Muscle layer of colon (tissue), 2 donors: Measurements from ENCODE around the gene GBX2.

ENCODE experiments used
- H3K27ac ChIP-seq: one replicate; pipeline ENCODE4 v1.7.0; 2013; ENCODE audit warnings: low read depth, mild to moderate bottlenecking, low read length, moderate library complexity
- H3K27me3 ChIP-seq, 2 donors: one replicate each; pipeline ENCODE4 v1.7.0; 2013; ENCODE audit warnings: low read length in 2 of 2, mild to moderate bottlenecking in 2 of 2; ENCODE audit not compliant: insufficient read depth in 2 of 2, control insufficient read depth in 1 of 2
- H3K36me3 ChIP-seq: one replicate; pipeline ENCODE4 v1.7.0; 2013; ENCODE audit warnings: mild to moderate bottlenecking, low read length; ENCODE audit not compliant: insufficient read depth
- H3K4me1 ChIP-seq: one replicate; pipeline ENCODE4 v1.7.0; 2013; ENCODE audit warnings: mild to moderate bottlenecking, low read length; ENCODE audit not compliant: insufficient read depth
- H3K4me3 ChIP-seq, 2 donors: one replicate each; pipeline ENCODE4 v1.7.0; 2013; ENCODE audit warnings: low read length in 2 of 2, low read depth in 1 of 2, mild to moderate bottlenecking in 1 of 2, moderate library complexity in 1 of 2
- H3K9ac ChIP-seq: one replicate; pipeline ENCODE4 v1.7.0; 2013; ENCODE audit warnings: low read length
- H3K9me3 ChIP-seq: one replicate; pipeline ENCODE4 v1.7.0; 2013; ENCODE audit warnings: mild to moderate bottlenecking, low read length
- donor health status: abdominal sarcoma.
- donor health status: Adenocarcinoma of cecum.

GBX2 gene

GRCh38 chr2:236180076-236180816 is 12.1 kb upstream of the GBX2 start:
- Histone ChIP-seq H3K9ac (no peak overlapping the region), H3K36me3 (no peaks in the 10 kb centered on the region), H3K4me3 (no peak overlapping the region), H3K4me1 (peaks cover 12% of the 10 kb centered on the region), H3K27ac (no peak overlapping the region), H3K27me3 (peaks cover 53 to 54% of the 10 kb centered on the region in 2 donors), H3K9me3 (peaks cover 3% of the 10 kb centered on the region)

GRCh38 chr2:236179236-236180075 is 11.3 kb upstream of the GBX2 start:
- Histone ChIP-seq H3K4me3 (no peak overlapping the region), H3K27ac (no peak overlapping the region), H3K9ac (no peak overlapping the region), H3K27me3 (peaks cover 61 to 62% of the 10 kb centered on the region in 2 donors), H3K9me3 (no peaks in the 10 kb centered on the region), H3K4me1 (peaks cover 12% of the 10 kb centered on the region), H3K36me3 (no peaks in the 10 kb centered on the region)

DNA sequence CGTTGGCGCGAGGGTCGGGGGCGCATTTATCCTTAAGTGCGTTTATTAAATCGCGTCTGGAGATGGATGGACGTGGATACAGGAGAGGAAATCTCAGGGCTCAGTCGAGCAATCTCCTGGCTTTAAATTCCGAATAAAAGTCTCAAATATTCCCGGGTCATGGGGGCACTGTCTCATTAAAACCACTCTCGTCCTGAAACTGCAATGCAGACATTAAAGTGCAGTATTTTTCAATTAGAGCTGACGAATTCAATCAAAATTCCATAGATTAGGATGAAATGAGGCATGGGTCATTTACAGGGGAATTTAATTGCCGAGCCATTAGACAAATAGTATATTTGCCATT is 10.7 kb upstream of the GBX2 start:
- no peaks in the 10 kb centered on the region for H3K9me3 ChIP-seq
- peaks cover 12% of the 10 kb centered on the region for H3K4me1 ChIP-seq
- no peaks in the 10 kb centered on the region for H3K36me3 ChIP-seq
- H3K27me3 ChIP-seq, result peaks cover 67 to 68% of the 10 kb centered on the region in 2 donors
- H3K9ac ChIP-seq, result no peak overlapping the region
- no peak overlapping the region for H3K27ac ChIP-seq
- H3K4me3 ChIP-seq, result no peak overlapping the region

GRCh38 chr2:236177967-236178889 is 10.0 kb upstream of the GBX2 start:
- no peaks in the 10 kb centered on the region for H3K36me3 ChIP-seq
- H3K27me3 ChIP-seq, result peaks cover 73 to 74% of the 10 kb centered on the region in 2 donors
- peaks cover 12% of the 10 kb centered on the region for H3K4me1 ChIP-seq
- H3K9ac ChIP-seq, result no peak overlapping the region
- H3K4me3 ChIP-seq, result peak overlapping the region; percentile 5 to 32
- H3K9me3 ChIP-seq, result no peaks in the 10 kb centered on the region
- H3K27ac ChIP-seq, result no peak overlapping the region

DNA sequence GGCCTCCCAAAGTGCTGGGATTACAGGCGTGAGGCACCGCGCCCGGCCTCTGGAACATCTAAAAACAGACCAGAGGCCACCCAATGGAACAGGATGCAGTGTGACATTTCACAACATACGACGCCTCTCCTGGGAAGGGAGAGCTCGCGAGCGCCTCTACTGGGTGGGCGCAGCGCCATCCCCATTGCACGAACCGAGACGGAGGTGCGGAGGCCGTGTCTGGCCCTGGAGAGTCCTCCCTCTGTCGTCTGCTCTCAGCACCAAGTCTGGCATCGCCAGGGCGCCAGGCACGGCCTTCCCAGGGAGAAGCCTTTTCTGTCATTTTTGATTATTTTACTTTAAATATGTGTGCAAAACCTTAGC is 9.4 kb upstream of the GBX2 start:
- Histone ChIP-seq H3K27me3 (peaks cover 79 to 80% of the 10 kb centered on the region in 2 donors), H3K27ac (no peak overlapping the region), H3K4me1 (peaks cover 13% of the 10 kb centered on the region), H3K4me3 (peak overlapping the region in 1 of 2 donors; percentile 32), H3K36me3 (no peaks in the 10 kb centered on the region), H3K9me3 (no peaks in the 10 kb centered on the region), H3K9ac (no peak overlapping the region)

DNA sequence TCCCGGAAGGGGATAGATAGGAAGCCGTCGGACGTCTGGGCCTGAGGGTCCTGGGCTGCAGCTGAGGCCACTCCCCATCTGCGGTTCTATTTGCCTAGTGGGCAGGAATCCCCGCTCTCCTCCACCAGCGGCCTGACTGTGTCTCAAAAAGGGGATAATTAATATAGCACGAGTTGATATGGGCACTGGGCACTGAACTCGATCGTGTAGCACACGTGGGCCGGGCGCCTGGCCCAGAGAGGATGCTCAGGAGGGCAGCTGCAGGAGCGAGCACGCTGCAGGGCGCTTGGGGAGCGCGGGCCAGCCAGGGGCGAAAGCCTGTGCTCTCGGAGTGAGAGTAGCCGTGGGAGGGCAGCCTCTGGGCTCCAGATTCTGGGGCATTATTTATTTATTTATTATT is 8.8 kb upstream of the GBX2 start:
- Histone ChIP-seq H3K4me3 (no peak overlapping the region), H3K9me3 (no peaks in the 10 kb centered on the region), H3K27ac (no peak overlapping the region), H3K27me3 (peaks cover 85 to 86% of the 10 kb centered on the region in 2 donors), H3K36me3 (no peaks in the 10 kb centered on the region), H3K4me1 (peaks cover 18% of the 10 kb centered on the region), H3K9ac (no peak overlapping the region)

DNA sequence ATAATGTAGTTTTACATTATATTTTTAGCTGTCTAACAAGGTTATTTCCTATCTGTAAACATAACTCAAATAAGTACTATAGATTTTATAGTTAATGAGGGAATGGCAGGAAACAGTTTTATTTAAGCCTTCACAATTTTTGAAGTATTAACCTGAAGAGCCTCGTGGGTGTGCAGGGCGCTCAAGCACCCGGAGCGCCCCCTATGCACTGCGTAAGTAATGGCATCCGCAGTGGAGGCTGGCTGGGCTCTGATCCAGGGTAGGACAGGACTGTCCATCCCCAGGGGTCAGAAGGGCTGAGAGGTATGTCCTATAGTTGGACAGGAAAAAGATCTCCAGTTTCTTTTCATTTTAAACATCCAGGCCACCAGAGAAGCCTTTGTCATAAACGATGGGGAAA is 8.2 kb upstream of the GBX2 start:
- H3K4me3 ChIP-seq, result no peak overlapping the region
- H3K9ac ChIP-seq, result no peak overlapping the region
- peaks cover 18% of the 10 kb centered on the region for H3K4me1 ChIP-seq
- no peaks in the 10 kb centered on the region for H3K9me3 ChIP-seq
- no peaks in the 10 kb centered on the region for H3K36me3 ChIP-seq
- H3K27me3 ChIP-seq, result peaks cover 90 to 92% of the 10 kb centered on the region in 2 donors
- H3K27ac ChIP-seq, result no peak overlapping the region

DNA sequence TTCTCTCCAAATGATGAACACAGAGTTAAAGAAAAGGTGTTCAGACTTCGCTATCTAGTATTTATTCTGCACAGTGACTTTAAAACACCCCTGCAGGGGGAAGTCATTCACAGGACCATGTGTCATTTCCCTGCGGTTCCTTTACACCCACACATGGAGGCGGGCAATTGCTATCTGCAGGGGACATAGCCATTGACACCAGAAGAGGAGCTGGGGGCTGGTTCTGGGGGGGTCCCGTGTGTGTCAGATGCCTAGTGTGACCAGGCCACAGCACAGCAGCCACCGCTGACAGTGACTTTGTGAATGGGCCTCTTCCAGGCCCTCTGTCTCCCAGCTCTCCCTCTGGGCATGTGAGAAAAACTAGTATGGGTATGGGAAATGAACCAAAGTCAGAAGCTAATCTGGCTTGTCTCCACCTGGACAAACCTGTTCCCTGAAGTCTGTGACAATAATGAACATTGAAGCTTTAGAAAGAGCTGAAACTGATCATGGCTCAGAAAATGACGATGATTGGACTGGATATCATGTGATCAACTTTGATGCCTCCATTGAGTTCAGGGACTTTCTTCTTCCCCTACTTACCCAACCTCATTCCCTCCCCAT is 7.5 kb upstream of the GBX2 start:
- H3K4me1 ChIP-seq, result peaks cover 18% of the 10 kb centered on the region
- peaks cover 91 to 99% of the 10 kb centered on the region in 2 donors for H3K27me3 ChIP-seq
- H3K4me3 ChIP-seq, result no peak overlapping the region
- H3K36me3 ChIP-seq, result no peaks in the 10 kb centered on the region
- no peak overlapping the region for H3K9ac ChIP-seq
- no peaks in the 10 kb centered on the region for H3K9me3 ChIP-seq
- no peak overlapping the region for H3K27ac ChIP-seq

- Histone ChIP-seq H3K27ac (no peak overlapping the region), H3K27me3 (peaks cover 94 to 100% of the 10 kb centered on the region in 2 donors), H3K36me3 (no peaks in the 10 kb centered on the region), H3K9me3 (no peaks in the 10 kb centered on the region), H3K4me1 (peaks cover 17% of the 10 kb centered on the region), H3K9ac (no peak overlapping the region), H3K4me3 (no peak overlapping the region)
These were observed 5.8 kb upstream of the GBX2 start for GRCh38 chr2:236173729-236174607.

DNA sequence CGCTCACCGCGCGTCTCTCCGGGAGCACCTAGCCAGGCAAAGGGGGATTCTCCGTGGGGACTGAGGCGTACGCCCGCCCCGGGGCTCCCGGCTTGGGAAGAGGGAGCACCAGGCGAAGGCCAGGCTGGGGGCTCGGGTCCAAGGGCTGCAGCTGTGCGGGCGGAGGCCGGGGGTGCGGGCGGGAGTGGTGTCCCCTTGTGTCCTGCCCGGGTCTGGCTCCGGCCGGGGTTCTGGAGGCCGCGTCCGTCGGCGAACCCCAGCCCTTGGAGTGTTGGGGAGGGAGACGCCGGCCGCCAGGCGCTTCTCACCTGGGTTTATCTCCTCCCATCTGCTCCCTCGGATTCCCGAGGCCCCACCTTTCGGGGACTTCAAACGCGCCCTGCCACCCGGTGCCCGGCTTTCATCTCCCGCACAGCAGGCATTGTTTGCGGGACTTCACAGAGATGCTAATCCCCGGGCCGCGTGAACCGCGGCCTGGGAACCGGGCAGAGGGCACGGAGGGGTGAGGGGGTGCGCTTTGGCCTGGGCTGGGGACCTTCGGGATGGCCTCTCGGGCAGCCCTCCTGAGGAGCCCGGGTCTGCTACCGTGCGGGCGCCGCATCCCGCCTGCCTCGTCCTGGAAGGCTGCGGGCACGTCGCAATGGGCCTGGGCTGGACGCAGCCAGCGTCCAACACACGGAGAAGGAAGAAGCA is 5.0 kb upstream of the GBX2 start:
- H3K9ac ChIP-seq, result no peak overlapping the region
- H3K27me3 ChIP-seq, result peaks cover 88 to 100% of the 10 kb centered on the region in 2 donors
- H3K36me3 ChIP-seq, result no peaks in the 10 kb centered on the region
- peaks cover 9% of the 10 kb centered on the region for H3K4me1 ChIP-seq
- H3K27ac ChIP-seq, result no peak overlapping the region
- no peaks in the 10 kb centered on the region for H3K9me3 ChIP-seq
- no peak overlapping the region for H3K4me3 ChIP-seq
